NCI-H524 (cell line): ENCODE results near the gene C16orf92.
A peak's percentile ranks its signal among the peaks of the same experiment; 100 is the strongest.

ENCODE experiments used
- DNase-seq, 2 experiments: peaks; one replicate each; lab custom pipeline; 2025; lab: John Stamatoyannopoulos, UW

C16orf92 gene

GRCh38 chr16:30022887-30023286 is at the start of gene C16orf92:
Gene C16orf92 (plus strand): TSS chr16:30023198. CDS start chr16:30023341, 143 bp downstream.
- DNase-seq = no peak

- peak; percentile 99 to 100 for DNase-seq
Observed at GRCh38 chr16:29973384-29974246, 49.4 kb upstream of the C16orf92 start, which contains the start of gene TAOK2. Gene TAOK2 (plus strand): TSS chr16:29973868. CDS start chr16:29977773, 3,905 bp downstream.

GRCh38 chr16:29974291-29975133 is 48.5 kb upstream of the C16orf92 start:
- DNase-seq = peak in 1 of 2 experiments; percentile 34

- DNase-seq = no peak
Observed at GRCh38 chr16:29975134-29975538, 47.9 kb upstream of the C16orf92 start.

GRCh38 chr16:29975811-29976511 is 47.0 kb upstream of the C16orf92 start:
- DNase-seq = no peak

- no peak for DNase-seq
Observed at GRCh38 chr16:29977063-29977825, 45.8 kb upstream of the C16orf92 start.

GRCh38 chr16:29978081-29978480 is 44.9 kb upstream of the C16orf92 start:
- DNase-seq = no peak

GRCh38 chr16:29978564-29979270 is 44.3 kb upstream of the C16orf92 start:
- no peak for DNase-seq

GRCh38 chr16:29982560-29983419 is 40.2 kb upstream of the C16orf92 start:
- no peak for DNase-seq

- no peak for DNase-seq
Observed at GRCh38 chr16:29983420-29984136, 39.4 kb upstream of the C16orf92 start.

- DNase-seq = no peak
Observed at GRCh38 chr16:29984137-29984763, 38.7 kb upstream of the C16orf92 start.

GRCh38 chr16:29984764-29985147 is 38.2 kb upstream of the C16orf92 start:
- no peak for DNase-seq

- DNase-seq = no peak
Observed at GRCh38 chr16:29985271-29985811, 37.7 kb upstream of the C16orf92 start.

GRCh38 chr16:29986231-29986630 is 36.8 kb upstream of the C16orf92 start:
- no peak for DNase-seq

GRCh38 chr16:29986931-29987330 is 36.1 kb upstream of the C16orf92 start:
- DNase-seq = no peak

- no peak for DNase-seq
Observed at GRCh38 chr16:29987371-29988085, 35.5 kb upstream of the C16orf92 start.

- no peak for DNase-seq
Observed at GRCh38 chr16:29988346-29989075, 34.5 kb upstream of the C16orf92 start.
